Ovary (tissue), 9 donors: Measurements from ENCODE around the gene LYPD6. TPM values are rescaled to one million over a fixed set of nuclear protein-coding genes. Genes with fewer than 3 reads are reported as not detected.

Experiments used
- DNase-seq, 5 donors: peaks; one replicate each; pipeline ENCODE4 v3.0.0-alpha.2; 2019 to 2020
- H3K27ac ChIP-seq, 2 donors: fragments of 200-600 bp; one replicate each; pipeline versions ENCODE4 v1.5.1 to v1.8.0; 2019 to 2022
- H3K27me3 ChIP-seq: fragments of 200-600 bp; one replicate; pipeline ENCODE4 v1.8.0; 2022
- H3K36me3 ChIP-seq: fragments of 200-600 bp; sonication (generic); one replicate; pipeline ENCODE4 v1.5.1; 2019
- H3K4me1 ChIP-seq: one replicate; pipeline ENCODE4 v1.8.1; 2013; ENCODE audit warnings: mild to moderate bottlenecking, moderate library complexity; ENCODE audit not compliant: insufficient read depth
- H3K4me3 ChIP-seq: fragments of 200-600 bp; sonication (generic); one replicate; pipeline ENCODE4 v1.5.1; 2017
- H3K9me3 ChIP-seq, 2 donors: fragments of 200-600 bp in 1 of 2; sonication (generic) in 1 of 2; one replicate each; pipeline versions ENCODE4 v1.5.1 to v1.8.1; 2013 to 2019; ENCODE audit warnings: mild to moderate bottlenecking in 1 of 2, moderate library complexity in 1 of 2
- CTCF ChIP-seq, 3 donors: fragments of 450-650 bp in 2 of 3; fragments of 200-600 bp in 1 of 3; IDR thresholded peaks; one replicate each; pipeline versions ENCODE4 v1.5.1 to v1.8.0; 2016 to 2022; ENCODE audit warnings: antibody characterized with exemption in 3 of 3, mild to moderate bottlenecking in 1 of 3
- EP300 ChIP-seq: sonication (generic); formaldehyde crosslinking; IDR thresholded peaks from one replicate; pipeline ENCODE4 v1.6.1; 2017; ENCODE audit warnings: antibody characterized with exemption
- POLR2A ChIP-seq: fragments of 450-650 bp; IDR thresholded peaks from one replicate; pipeline ENCODE4 v1.6.1; 2017; ENCODE audit warnings: antibody characterized with exemption, mild to moderate bottlenecking, moderate library complexity
- WGBS, 3 donors: extraction: QIAGEN DNeasy Blood & Tissue Kit in 1 of 3; methylation state at CpG; one replicate each; pipeline versions ENCODE4 v1.1.5 to v1.1.7; 2013 to 2017; 5-methylcytosine and 5-hydroxymethylcytosine counted together
- intact Hi-C, 4 donors: fragments of 100-400 bp; cut with DNase I; formaldehyde crosslinking; loops; one replicate each; pipeline versions ENCODE4 v1.11.0 to v1.15.1; 2022 to 2023
- polyA plus RNA-seq, 2 donors: library from polyadenylated mRNA; stranded (reverse); fragments of 200-250 nt in 1 of 2; fragments of 350-450 nt in 1 of 2; fragmentation: Illumina TruSeq in 1 of 2; extraction: RNeasy Lipid Tissue Mini Kit (QIAGEN cat#74804) in 1 of 2; gene quantifications; one replicate each; pipeline ENCODE4 v1.2.3, GENCODE V29; 2013 to 2014
- total RNA-seq, 7 donors: library from RNA; depleted of rRNA in 2 of 7; stranded (reverse); fragments of >200 nt in 2 of 7; fragmentation: NEBNext Ultra II Directional in 3 of 7; extraction: Animal tissue kit (Norgen Biotek cat#: 25700) in 3 of 7; gene quantifications; one replicate each; pipeline versions ENCODE4 v1.1.0 to v1.2.4, GENCODE V29; 2016 to 2023
- donor health status: DM: no; HTN: no; CAD: no; lungs with moderate emphysema.
- donor health status: DM: no; HTN: no; CAD: no.
- donor health status: Bipolar disorder and iron deficiency.
- donor health status: DM: yes; HTN: yes; CAD: no.
- donor health status: DM: no; HTN: no; CAD: no.
- donor health status: DM: yes; HTN: yes; CAD: no.

Gene LYPD6
- total and polyA plus RNA-seq, 9 donors: 0.15 to 3.2 (median 1.2) TPM

- H3K36me3 ChIP-seq: no peaks in the 10 kb centered on the region
- DNase-seq: no peak
- no peaks in the 10 kb centered on the region for H3K27me3 ChIP-seq
- H3K9me3 ChIP-seq: no peaks in the 10 kb centered on the region
- intact Hi-C loops: no loop called here
- no peak overlapping the region for H3K4me3 ChIP-seq
- no peaks in the 10 kb centered on the region for H3K4me1 ChIP-seq
- TF ChIP-seq EP300: no peak
- TF ChIP-seq POLR2A: no peak
- no peak for TF ChIP-seq CTCF (IDR thresholded peaks at IDR 0.05)
- no peak overlapping the region for H3K27ac ChIP-seq
Observed at GRCh38 chr2:149296031-149296430, 34.4 kb upstream of the LYPD6 start.

GRCh38 chr2:149307014-149307413 lies 23.4 kb upstream of the LYPD6 start:
- Histone ChIP-seq H3K4me3 (no peak overlapping the region), H3K27ac (no peak overlapping the region), H3K27me3 (no peaks in the 10 kb centered on the region), H3K4me1 (no peaks in the 10 kb centered on the region), H3K36me3 (no peaks in the 10 kb centered on the region), H3K9me3 (no peaks in the 10 kb centered on the region)
- intact Hi-C loops: no loop called here
- TF ChIP-seq POLR2A (no peak), CTCF (IDR thresholded peaks at IDR 0.05) (no peak), EP300 (no peak)
- DNase-seq: no peak
- WGBS, 3 donors: 32 to 48% (median 36%) methylated on average over 5 of the region's 5 CpGs

GRCh38 chr2:149310349-149310748 lies 20.0 kb upstream of the LYPD6 start:
- no peaks in the 10 kb centered on the region for H3K9me3 ChIP-seq
- H3K4me3 ChIP-seq: no peak overlapping the region
- intact Hi-C loops: no loop called here
- TF ChIP-seq CTCF (IDR thresholded peaks at IDR 0.05): no peak
- TF ChIP-seq EP300: no peak
- no peak for TF ChIP-seq POLR2A
- H3K4me1 ChIP-seq: no peaks in the 10 kb centered on the region
- no peaks in the 10 kb centered on the region for H3K36me3 ChIP-seq
- DNase-seq: no peak
- 88 to 91% (median 89%) methylated on average over 11 of the region's 11 CpGs for WGBS, 3 donors
- H3K27me3 ChIP-seq: no peaks in the 10 kb centered on the region
- H3K27ac ChIP-seq: no peak overlapping the region

GRCh38 chr2:149312039-149312438 lies 18.3 kb upstream of the LYPD6 start:
- H3K36me3 ChIP-seq: no peaks in the 10 kb centered on the region
- intact Hi-C loops: no loop called here
- TF ChIP-seq EP300: no peak
- TF ChIP-seq POLR2A: no peak
- no peak for TF ChIP-seq CTCF (IDR thresholded peaks at IDR 0.05)

GRCh38 chr2:149313512-149313972 lies 16.8 kb upstream of the LYPD6 start:
- DNase-seq: peak in 1 of 5 donors; percentile 20

More at GRCh38 chr2:149312039-149312438, 18.3 kb upstream of the LYPD6 start:
- Histone ChIP-seq H3K4me1 (no peaks in the 10 kb centered on the region), H3K27me3 (no peaks in the 10 kb centered on the region), H3K27ac (no peak overlapping the region), H3K4me3 (no peak overlapping the region), H3K9me3 (no peaks in the 10 kb centered on the region)
- DNase-seq: no peak
- WGBS, 3 donors: 14 to 36% (median 24%) methylated on average over 1 of the region's 1 CpG

More at GRCh38 chr2:149313512-149313972, 16.8 kb upstream of the LYPD6 start:
- Histone ChIP-seq H3K4me1 (no peaks in the 10 kb centered on the region), H3K36me3 (no peaks in the 10 kb centered on the region), H3K9me3 (no peaks in the 10 kb centered on the region), H3K27me3 (no peaks in the 10 kb centered on the region), H3K27ac (no peak overlapping the region), H3K4me3 (no peak overlapping the region)
- TF ChIP-seq CTCF (IDR thresholded peaks at IDR 0.05) (no peak), EP300 (no peak), POLR2A (no peak)
- WGBS, 3 donors: 3 to 5% (median 4%) methylated on average over 8 of the region's 8 CpGs
- intact Hi-C loops: no loop called here
